22Rv1 (cell line): ENCODE data around the gene RETREG1.

Experiments
- CTCF ChIP-seq: fragments of 450-650 bp; IDR thresholded peaks from 2 replicates; pipeline ENCODE4 v1.5.1; 2017; ENCODE audit warnings: mild to moderate bottlenecking
- ZFX ChIP-seq: fragments of 450-650 bp; IDR thresholded peaks from 2 replicates; pipeline ENCODE4 v1.6.1; 2017; ENCODE audit warnings: antibody characterized with exemption, borderline replicate concordance

GRCh38 chr5:16507716-16508115, 109.1 kb downstream of the RETREG1 start:
- TF ChIP-seq CTCF (no peak), ZFX (no peak)
